HepG2 (cell line): ENCODE results near the gene APOC4. TPM values are rescaled to one million over a fixed set of nuclear protein-coding genes. Genes with fewer than 3 reads are reported as not detected.
A peak's percentile ranks its signal among the peaks of the same experiment; 100 is the strongest.

ENCODE experiments used
- GATAD2A ChIP-seq: IDR thresholded peaks from 2 replicates; pipeline ENCODE4 v1.6.1; 2016
- NR1H2 ChIP-seq: sonication (generic); formaldehyde crosslinking; IDR thresholded peaks from 2 replicates; pipeline ENCODE4 v1.8.1; 2022; ENCODE audit warnings: low read depth, missing genetic modification reagents, borderline replicate concordance
- PRPF4 ChIP-seq: fragments of 200-400 bp; formaldehyde crosslinking; IDR thresholded peaks from 2 replicates; pipeline ENCODE4 v1.6.1; 2016; ENCODE audit warnings: low read length, low read depth; ENCODE audit not compliant: poor library complexity, severe bottlenecking
- RAD21 ChIP-seq: fragments of 450-650 bp; formaldehyde crosslinking; IDR thresholded peaks from 2 replicates; pipeline ENCODE4 v1.5.0; 2020; ENCODE audit warnings: mild to moderate bottlenecking
- RFXANK ChIP-seq: IDR thresholded peaks from 2 replicates; pipeline ENCODE4 v1.6.1; 2016
- RFXAP ChIP-seq: sonication (generic); formaldehyde crosslinking; IDR thresholded peaks from 2 replicates; pipeline ENCODE4 v1.4.0; 2020; ENCODE audit warnings: missing genetic modification reagents, borderline replicate concordance
- SAP130 ChIP-seq: IDR thresholded peaks from 2 replicates; pipeline ENCODE4 v1.6.1; 2016; ENCODE audit warnings: low read depth
- SCMH1 ChIP-seq: sonication (generic); formaldehyde crosslinking; IDR thresholded peaks from 2 replicates; pipeline ENCODE4 v1.9.0; 2021; ENCODE audit warnings: missing genetic modification reagents, mild to moderate bottlenecking, borderline replicate concordance
- SMYD3 ChIP-seq: sonication (generic); formaldehyde crosslinking; IDR thresholded peaks from 2 replicates; pipeline ENCODE4 v1.8.1; 2023; ENCODE audit warnings: mild to moderate bottlenecking, missing genetic modification reagents
- TAF15 ChIP-seq: fragments of 200-400 bp; formaldehyde crosslinking; IDR thresholded peaks from one replicate; pipeline ENCODE4 v1.6.1; 2018; ENCODE audit warnings: mild to moderate bottlenecking, low read depth, low read length; ENCODE audit not compliant: poor library complexity, severe bottlenecking
- TARDBP ChIP-seq: sonication (generic); formaldehyde crosslinking; IDR thresholded peaks from 2 replicates; pipeline ENCODE4 v1.8.0; 2022; ENCODE audit warnings: mild to moderate bottlenecking, missing genetic modification reagents
- TSC22D2 ChIP-seq: sonication (generic); formaldehyde crosslinking; IDR thresholded peaks from 2 replicates; pipeline ENCODE4 v1.5.1; 2020; ENCODE audit warnings: missing genetic modification reagents, mild to moderate bottlenecking, borderline replicate concordance
- ZBTB14 ChIP-seq: sonication (generic); formaldehyde crosslinking; IDR thresholded peaks from 2 replicates; pipeline ENCODE4 v1.4.0; 2020; ENCODE audit warnings: missing genetic modification reagents
- ZBTB42 ChIP-seq: sonication (generic); formaldehyde crosslinking; IDR thresholded peaks from 2 replicates; pipeline ENCODE4 v1.5.0; 2020; ENCODE audit warnings: mild to moderate bottlenecking, missing genetic modification reagents
- ZBTB7A ChIP-seq: sonication (generic); formaldehyde crosslinking; IDR thresholded peaks from 2 replicates; pipeline ENCODE4 v1.8.0; 2022; ENCODE audit warnings: mild to moderate bottlenecking, missing genetic modification reagents
- ZNF124 ChIP-seq: sonication (generic); formaldehyde crosslinking; IDR thresholded peaks from 2 replicates; pipeline ENCODE4 v1.4.0; 2020; ENCODE audit warnings: missing genetic modification reagents
- ZNF329 ChIP-seq: sonication (generic); formaldehyde crosslinking; IDR thresholded peaks from 2 replicates; pipeline ENCODE4 v1.9.0; 2021; ENCODE audit warnings: low read depth, mild to moderate bottlenecking, missing genetic modification reagents
- ZNF674 ChIP-seq: sonication (generic); formaldehyde crosslinking; IDR thresholded peaks from 2 replicates; pipeline ENCODE4 v1.5.0; 2020; ENCODE audit warnings: low read depth, mild to moderate bottlenecking, missing genetic modification reagents
- ZNF678 ChIP-seq: sonication (generic); formaldehyde crosslinking; IDR thresholded peaks from 2 replicates; pipeline ENCODE4 v1.4.0; 2020; ENCODE audit warnings: mild to moderate bottlenecking, missing genetic modification reagents
- ZXDC ChIP-seq: sonication (generic); formaldehyde crosslinking; IDR thresholded peaks from 2 replicates; pipeline ENCODE4 v1.5.0; 2020; ENCODE audit warnings: mild to moderate bottlenecking, missing genetic modification reagents
- polyA plus RNA-seq, 8 experiments: library from polyadenylated mRNA; depleted of rRNA in 3 of 8; stranded (reverse) in 7 of 8; unstranded in 1 of 8; fragments of >200 nt; fragmentation: Illumina TruSeq in 4 of 8; extraction: Trizol in 4 of 8; gene quantifications; 2 replicates each; pipeline versions ENCODE4 v1.2.1 to v1.2.3, GENCODE V29; 2011 to 2016; ENCODE audit warnings: low read depth in 4 of 8, missing spikeins in 1 of 8, mixed read lengths in 1 of 8; ENCODE audit not compliant: insufficient read depth in 1 of 8
- total RNA-seq, 5 experiments: library from RNA; depleted of rRNA; stranded (reverse); fragments of >200 nt; fragmentation: Illumina TruSeq; extraction: Trizol; gene quantifications; 2 replicates each; pipeline ENCODE4 v1.2.3, GENCODE V29; 2016; ENCODE audit warnings: low read depth in 1 of 5
- TF ChIP-seq, protein P1 (sequence below): sonication (generic); formaldehyde crosslinking; conservative IDR thresholded peaks from 2 replicates; pipeline ENCODE4 v1.4.0; 2020; ENCODE audit warnings: missing genetic modification reagents

Gene APOC4
- total and polyA plus RNA-seq, 2 of the 13 experiments (the other 11 are each of a cell fraction or from before 2014, with no cell fraction given) = 0.46 TPM; not detected in 1

DNA sequence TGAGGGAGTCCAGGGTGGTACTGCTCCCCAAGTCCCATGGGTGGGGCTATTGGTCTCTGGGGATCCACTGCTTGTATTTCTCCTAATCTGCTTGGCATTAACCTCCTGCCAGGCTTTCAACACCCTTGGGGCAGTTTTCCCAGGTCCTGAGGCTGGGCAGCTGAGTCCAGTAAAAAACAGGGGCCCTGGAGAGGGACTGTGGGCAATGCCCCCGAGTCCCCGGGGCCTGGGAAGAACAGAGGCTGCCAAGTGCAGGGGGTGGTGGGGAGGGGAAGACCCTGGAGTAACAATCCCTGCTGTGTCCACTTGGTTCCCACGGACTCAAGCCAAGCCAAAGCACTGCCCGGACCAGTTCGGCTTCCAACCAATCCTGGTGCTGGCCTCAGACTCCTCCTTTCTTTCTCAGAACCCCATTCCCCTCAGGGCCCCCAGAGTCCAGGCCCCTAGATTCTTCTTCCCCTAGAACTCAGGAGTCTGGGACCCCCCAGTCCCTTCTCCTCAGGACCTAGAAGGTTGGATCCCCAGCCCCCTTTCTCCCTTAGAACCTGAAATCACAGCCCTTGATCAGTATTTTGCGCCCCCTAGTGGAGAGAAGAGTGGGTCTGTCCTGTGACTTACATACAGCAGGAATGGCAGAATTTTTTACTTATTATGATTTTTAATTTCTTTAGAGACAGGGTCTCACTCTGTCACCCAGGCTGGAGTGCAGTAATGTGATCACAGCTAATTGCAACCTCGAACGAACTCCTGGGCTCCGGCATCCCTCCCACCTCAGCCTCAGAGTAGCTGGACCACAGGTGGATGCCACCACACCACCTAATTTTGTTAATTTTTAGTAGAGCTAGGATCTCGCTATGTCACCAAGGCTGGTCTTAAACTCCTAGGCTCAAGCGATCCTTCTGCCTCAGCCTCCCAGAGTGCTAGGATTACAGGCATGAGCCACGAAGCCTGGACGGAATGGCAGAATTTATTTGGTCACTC is 9.4 kb downstream of the APOC4 start (continued):
- TF ChIP-seq ZXDC (CRISPR knock-in tag) = no peak
- TF ChIP-seq RFXANK = 0 out of 2 replicates have a peak, but pooled peaks have one; percentile 31
- peak; percentile 79 for TF ChIP-seq RAD21 (CRISPR knock-in tag)
- 0 out of 2 replicates have a peak, but pooled peaks have one; percentile 22 for TF ChIP-seq ZNF329 (CRISPR knock-in tag)
- TF ChIP-seq RFXAP (CRISPR knock-in tag) = peak; percentile 54; the same call in 1 of the 2 replicates
- no peak for TF ChIP-seq SCMH1 (CRISPR knock-in tag)
- TF ChIP-seq ZNF674 = no peak
- no peak for TF ChIP-seq TAF15
- no peak for TF ChIP-seq ZBTB7A (CRISPR knock-in tag)
- TF ChIP-seq, protein P1, sequence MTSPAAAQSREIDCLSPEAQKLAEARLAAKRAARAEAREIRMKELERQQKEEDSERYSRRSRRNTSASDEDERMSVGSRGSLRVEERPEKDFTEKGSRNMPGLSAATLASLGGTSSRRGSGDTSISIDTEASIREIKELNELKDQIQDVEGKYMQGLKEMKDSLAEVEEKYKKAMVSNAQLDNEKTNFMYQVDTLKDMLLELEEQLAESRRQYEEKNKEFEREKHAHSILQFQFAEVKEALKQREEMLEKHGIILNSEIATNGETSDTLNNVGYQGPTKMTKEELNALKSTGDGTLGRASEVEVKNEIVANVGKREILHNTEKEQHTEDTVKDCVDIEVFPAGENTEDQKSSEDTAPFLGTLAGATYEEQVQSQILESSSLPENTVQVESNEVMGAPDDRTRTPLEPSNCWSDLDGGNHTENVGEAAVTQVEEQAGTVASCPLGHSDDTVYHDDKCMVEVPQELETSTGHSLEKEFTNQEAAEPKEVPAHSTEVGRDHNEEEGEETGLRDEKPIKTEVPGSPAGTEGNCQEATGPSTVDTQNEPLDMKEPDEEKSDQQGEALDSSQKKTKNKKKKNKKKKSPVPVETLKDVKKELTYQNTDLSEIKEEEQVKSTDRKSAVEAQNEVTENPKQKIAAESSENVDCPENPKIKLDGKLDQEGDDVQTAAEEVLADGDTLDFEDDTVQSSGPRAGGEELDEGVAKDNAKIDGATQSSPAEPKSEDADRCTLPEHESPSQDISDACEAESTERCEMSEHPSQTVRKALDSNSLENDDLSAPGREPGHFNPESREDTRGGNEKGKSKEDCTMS (CRISPR knock-in tag) = no peak
- 0 out of 2 replicates have a peak, but pooled peaks have one; percentile 31 for TF ChIP-seq TARDBP (CRISPR knock-in tag)
- no peak for TF ChIP-seq NR1H2 (CRISPR knock-in tag)
- TF ChIP-seq GATAD2A (CRISPR knock-in tag) = peak; percentile 48; the same call in 1 of the 2 replicates
- TF ChIP-seq SMYD3 = 0 out of 2 replicates have a peak, but pooled peaks have one; percentile 47
- no peak for TF ChIP-seq ZBTB14 (CRISPR knock-in tag)
- no peak for TF ChIP-seq ZNF678 (CRISPR knock-in tag)
- TF ChIP-seq PRPF4 = no peak
- TF ChIP-seq ZBTB42 (CRISPR knock-in tag) = 0 out of 2 replicates have a peak, but pooled peaks have one; percentile 49
- TF ChIP-seq SAP130 (CRISPR knock-in tag) = peak; percentile 27; the same call in 1 of the 2 replicates
- TF ChIP-seq ZNF124 = no peak
- TF ChIP-seq TSC22D2 (CRISPR knock-in tag) = no peak
